HG03108 (cell line): ENCODE measurements around the gene GATM.
A peak's percentile ranks its signal among the peaks of the same experiment; 100 is the strongest.

Experiments used
- ATAC-seq: cut with Tn5 transposase; IDR thresholded peaks from one replicate; pipeline ENCODE4 v1.9.1; 2021; ENCODE audit warnings: moderate library complexity; ENCODE audit not compliant: unreplicated experiment

GATM gene

DNA sequence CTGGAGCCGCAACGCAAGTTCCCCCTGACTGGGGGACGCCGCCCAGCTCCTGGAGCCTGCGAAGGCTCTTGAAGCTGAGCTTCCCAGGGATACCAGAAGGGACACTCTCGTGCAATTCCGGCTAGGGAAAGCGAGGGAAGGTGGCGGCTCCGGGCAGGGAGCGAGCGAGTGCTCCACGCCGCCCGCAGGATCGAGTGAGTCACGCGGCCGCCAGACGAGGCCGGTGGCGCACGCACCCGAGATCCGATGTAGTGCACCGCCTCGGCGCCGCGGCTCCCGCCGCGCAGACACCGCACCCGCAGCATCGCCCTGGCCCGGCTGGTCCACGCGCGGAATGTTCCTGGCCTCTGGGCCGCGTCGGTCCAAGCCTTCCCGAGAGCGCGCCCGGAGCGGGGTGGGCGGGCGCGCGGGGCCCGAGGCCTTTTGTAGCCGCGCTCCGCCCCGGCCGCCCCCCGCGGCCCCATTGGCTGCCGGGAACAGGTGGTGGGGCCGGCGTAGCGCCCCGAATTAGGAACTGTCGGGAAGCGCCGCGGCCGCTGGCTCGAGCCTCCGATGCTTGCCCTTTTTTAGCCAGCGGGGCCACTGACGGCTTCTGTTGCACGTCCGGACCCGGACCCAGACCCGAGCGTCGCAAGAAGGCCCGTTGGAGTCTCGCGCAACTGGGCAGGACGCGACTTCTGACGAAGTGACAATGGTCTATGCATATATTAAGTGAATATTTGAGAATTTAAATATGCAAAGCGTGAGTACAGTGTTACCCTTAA lies at the start of gene GATM:
TSS of gene GATM (minus strand) at position 396 of the 764 bp plus-strand sequence. CDS start at position 305, 91 bp downstream.
- peak; percentile 88 for ATAC-seq

GRCh38 chr15:45427085-45427484 lies 48.7 kb upstream of the GATM start:
- no peak for ATAC-seq

DNA sequence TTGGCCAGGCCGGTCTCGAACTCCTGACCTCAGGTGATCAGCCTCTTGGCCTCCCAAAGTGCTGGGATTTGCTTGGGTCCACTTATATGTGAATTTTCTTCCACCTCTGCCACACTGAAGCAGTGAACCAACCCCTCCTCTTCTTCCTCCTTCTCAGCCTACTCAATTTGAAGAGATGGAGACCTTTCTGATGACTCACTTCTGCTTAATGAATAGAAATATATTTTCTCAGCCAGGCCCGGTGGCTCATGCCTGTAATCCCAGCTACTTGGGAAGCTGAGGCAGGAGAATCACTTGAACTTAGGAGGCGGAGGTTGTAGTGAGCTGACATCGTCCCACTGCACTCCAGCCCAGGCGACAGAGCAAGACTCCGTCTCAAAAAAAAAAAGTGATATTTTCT lies 46.8 kb upstream of the GATM start:
- ATAC-seq = no peak

GRCh38 chr15:45424429-45424828 lies 46.1 kb upstream of the GATM start:
- no peak for ATAC-seq

- ATAC-seq = no peak
Observed at GRCh38 chr15:45417303-45417950, 39.1 kb upstream of the GATM start.

GRCh38 chr15:45414215-45414885 lies 36.0 kb upstream of the GATM start:
- ATAC-seq = no peak

GRCh38 chr15:45409596-45409995 lies 31.3 kb upstream of the GATM start:
- no peak for ATAC-seq

DNA sequence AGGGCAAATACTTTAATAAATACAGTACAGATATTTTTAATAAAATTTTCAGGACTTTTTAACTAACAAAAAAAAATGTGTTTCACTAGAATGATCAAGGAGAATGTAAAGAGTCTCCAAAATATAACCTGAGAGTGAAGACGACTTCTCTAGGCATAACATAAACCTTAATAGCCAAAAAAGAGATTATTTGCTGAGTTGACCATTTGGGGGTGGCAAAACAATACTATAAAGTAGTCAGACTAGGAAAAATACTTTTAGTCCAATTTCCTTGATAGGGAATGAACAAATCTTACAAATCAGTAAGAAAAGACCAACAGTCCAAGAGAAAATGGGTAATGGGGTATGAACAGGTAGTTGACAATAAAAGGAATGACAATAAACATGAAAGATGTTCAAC lies 29.4 kb upstream of the GATM start:
- no peak for ATAC-seq

GRCh38 chr15:45402955-45403877 lies 24.9 kb upstream of the GATM start:
- ATAC-seq = peak; percentile 27

GRCh38 chr15:45402162-45402954 lies 24.0 kb upstream of the GATM start:
- ATAC-seq = peak; percentile 72

- ATAC-seq = peak; percentile 6
Observed at GRCh38 chr15:45401665-45402161, 23.4 kb upstream of the GATM start.

DNA sequence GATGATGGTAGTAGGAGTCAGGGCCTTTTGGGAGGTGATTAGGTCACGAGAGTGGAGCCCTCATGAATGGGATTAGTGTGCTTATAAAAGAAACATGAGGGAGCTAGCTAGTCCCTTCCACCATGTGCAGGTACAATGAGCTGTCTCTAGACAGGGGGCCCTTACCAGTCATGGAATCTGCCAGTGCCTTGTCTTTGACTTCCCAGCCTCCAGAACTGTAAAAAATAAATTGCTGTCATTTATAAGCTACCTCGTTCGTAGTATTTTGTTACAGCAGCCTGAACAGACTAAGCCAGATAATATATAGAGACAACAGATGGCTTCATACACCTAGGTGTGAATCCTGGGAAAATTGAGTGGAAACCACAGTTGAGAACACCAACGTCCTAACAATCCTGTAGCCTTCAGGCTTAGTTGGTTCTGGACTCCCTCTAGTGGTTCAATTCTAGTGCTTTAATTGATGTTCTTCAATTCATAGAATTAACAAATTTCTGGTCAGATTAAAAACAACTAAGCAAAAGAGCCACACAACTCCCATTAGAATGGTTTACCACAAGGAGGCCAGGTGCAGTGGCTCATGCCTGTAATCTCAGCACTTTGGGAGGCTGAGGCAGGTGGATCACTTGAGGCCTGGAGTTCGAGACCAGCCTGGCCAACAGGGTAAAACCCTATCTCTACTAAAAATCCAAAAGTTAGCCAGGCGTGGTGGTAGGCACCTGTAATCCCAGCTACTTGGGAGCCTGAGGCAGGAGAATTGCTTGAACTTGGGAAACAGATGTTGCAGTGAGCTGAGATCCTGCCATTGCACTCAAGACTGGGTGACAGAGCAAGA lies 21.3 kb upstream of the GATM start:
- no peak for ATAC-seq

GRCh38 chr15:45397116-45397665 lies 18.8 kb upstream of the GATM start:
- ATAC-seq = no peak

DNA sequence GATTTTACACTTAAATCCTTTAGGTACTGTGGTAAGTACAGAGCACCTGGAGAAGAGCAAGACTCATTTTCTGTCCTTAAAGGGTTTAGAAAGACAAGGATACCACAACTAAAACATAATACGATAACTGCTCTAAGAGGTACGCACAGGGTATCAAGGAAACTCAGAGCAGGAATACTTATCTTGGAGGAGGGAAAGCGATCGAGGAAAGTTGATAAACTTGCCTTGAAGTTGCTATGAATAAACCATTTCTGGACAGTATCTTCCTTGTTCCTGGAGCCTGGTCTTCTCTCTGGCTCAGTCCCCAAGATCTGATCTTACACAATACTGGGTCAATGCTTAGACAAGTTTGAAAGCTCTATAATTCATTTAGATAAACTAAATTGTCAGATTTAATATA lies 17.6 kb upstream of the GATM start:
- ATAC-seq = no peak

GRCh38 chr15:45394681-45395080 lies 16.3 kb upstream of the GATM start:
- ATAC-seq = no peak

GRCh38 chr15:45393851-45394250 lies 15.5 kb upstream of the GATM start:
- no peak for ATAC-seq

- ATAC-seq = no peak
Observed at GRCh38 chr15:45392584-45392855, 14.2 kb upstream of the GATM start.

DNA sequence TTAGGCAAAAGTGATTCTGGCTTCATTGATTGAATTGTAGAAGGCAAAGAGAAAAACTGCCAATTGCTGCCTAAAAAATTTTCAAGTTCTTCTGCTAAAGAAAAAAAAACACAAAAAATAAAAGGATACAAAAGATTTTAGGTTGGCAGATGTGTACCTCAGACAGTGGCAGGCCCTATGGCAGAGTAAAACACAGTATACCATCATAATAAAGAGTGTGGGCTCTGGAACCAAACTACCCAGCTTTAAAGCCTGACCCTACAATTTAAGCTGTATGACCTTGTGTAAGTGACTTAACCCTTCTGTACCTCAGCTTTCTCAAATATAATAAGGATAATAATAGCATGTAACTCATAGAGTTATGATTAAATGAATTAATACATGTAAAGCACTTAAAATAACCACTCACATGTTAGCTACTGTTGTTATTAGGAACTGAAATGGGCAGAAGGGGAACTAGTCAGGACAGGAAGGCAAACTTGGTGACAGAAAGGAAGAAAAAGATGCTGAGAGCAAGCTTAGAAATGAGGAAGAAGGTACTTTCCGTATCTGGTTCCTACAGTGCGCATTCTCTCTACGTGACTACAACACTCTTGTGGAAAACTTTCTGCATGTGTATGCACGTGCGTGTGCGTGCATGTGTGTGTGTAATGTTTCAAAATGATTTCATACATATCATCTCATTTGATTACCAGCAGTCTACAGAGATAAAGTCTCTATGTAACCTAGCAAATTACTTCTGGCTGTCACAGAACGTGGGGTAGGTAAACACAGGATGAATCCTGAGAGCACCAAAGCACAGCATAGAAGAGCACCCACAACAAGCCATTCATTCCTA lies 13.6 kb upstream of the GATM start:
- ATAC-seq = peak; percentile 94
